NCI-H128 (cell line): ENCODE results near the gene COLEC12.

ENCODE experiments used
- DNase-seq: peaks from one replicate; lab custom pipeline; 2025; ENCODE audit not compliant: unreplicated experiment; lab: John Stamatoyannopoulos, UW

COLEC12 gene

GRCh38 chr18:475202-476031 lies 25.1 kb downstream of the COLEC12 start:
- no peak for DNase-seq

GRCh38 chr18:474416-474815 lies 26.1 kb downstream of the COLEC12 start:
- no peak for DNase-seq

- no peak for DNase-seq
Observed at GRCh38 chr18:473802-474201, 26.7 kb downstream of the COLEC12 start.

GRCh38 chr18:471716-472115 lies 28.8 kb downstream of the COLEC12 start:
- DNase-seq, result no peak

GRCh38 chr18:470661-471501 lies 29.6 kb downstream of the COLEC12 start:
- no peak for DNase-seq

- no peak for DNase-seq
Observed at GRCh38 chr18:468955-469790, 31.3 kb downstream of the COLEC12 start.

- no peak for DNase-seq
Observed at GRCh38 chr18:463827-464541, 36.5 kb downstream of the COLEC12 start.

- DNase-seq, result no peak
Observed at GRCh38 chr18:463403-463802, 37.1 kb downstream of the COLEC12 start.

- no peak for DNase-seq
Observed at GRCh38 chr18:461762-462161, 38.7 kb downstream of the COLEC12 start.

GRCh38 chr18:460791-461190 lies 39.7 kb downstream of the COLEC12 start:
- DNase-seq, result no peak

- no peak for DNase-seq
Observed at GRCh38 chr18:459814-460593, 40.5 kb downstream of the COLEC12 start.

GRCh38 chr18:457521-458412 lies 42.7 kb downstream of the COLEC12 start:
- no peak for DNase-seq

- no peak for DNase-seq
Observed at GRCh38 chr18:457140-457519, 43.4 kb downstream of the COLEC12 start.

GRCh38 chr18:456361-457139 lies 44.0 kb downstream of the COLEC12 start:
- no peak for DNase-seq

GRCh38 chr18:453400-453799 lies 47.1 kb downstream of the COLEC12 start:
- DNase-seq, result no peak

GRCh38 chr18:452816-453215 lies 47.7 kb downstream of the COLEC12 start:
- DNase-seq, result no peak

GRCh38 chr18:449374-449773 lies 51.1 kb downstream of the COLEC12 start:
- no peak for DNase-seq

GRCh38 chr18:448116-448790 lies 52.2 kb downstream of the COLEC12 start:
- DNase-seq, result no peak
